K562 (cell line): Measurements from ENCODE around the gene VPS35L. TPM values are rescaled to one million over a fixed set of nuclear protein-coding genes. Genes with fewer than 3 reads are reported as not detected.

ENCODE experiments used
- ATAC-seq: fragments of 200-7000 bp; cut with Tn5 transposase; 3 replicates; pipeline ENCODE4 v1.9.1; 2020; ENCODE audit warnings: moderate library complexity
- BruUV-seq: library from RNA; stranded (reverse); fragments of 400-500 nt; replicated peaks from 2 replicates; lab custom pipeline; 2021; lab: Mats Ljungman, UMichigan
- CTCF ChIA-PET: fragments of 300-600 bp; formaldehyde crosslinking; extraction: SDS; loops from one replicate; lab custom pipeline; 2021; ENCODE audit warnings: low intra/inter-chr PET ratio; lab: Yijun Ruan, JAX
- POLR2A ChIA-PET: fragments of 300-600, 350-650 bp; sonication (Branson Sonifier 250); formaldehyde crosslinking; extraction: SDS; loops from one replicate; lab custom pipeline; 2021; ENCODE audit warnings: antibody characterized with exemption, inconsistent platforms; lab: Yijun Ruan, JAX
- DNase-seq, 4 experiments: peaks; one replicate each; pipeline versions ENCODE4 v3.0.0 to v3.0.0-alpha.2; 2011 to 2018; ENCODE audit warnings: low spot score in 3 of 4, mixed read lengths in 3 of 4; ENCODE audit errors: extremely low read depth in 1 of 4
- FAIRE-seq: peaks from 2 replicates; lab custom pipeline; 2011; peaks lifted over from hg19 to GRCh38; lab: Jason Lieb, UNC
- H2AFZ ChIP-seq: 2 replicates; pipeline ENCODE4 v1.6.0; 2011; ENCODE audit warnings: low read depth, low read length, control low read depth, inconsistent platforms
- H3K27ac ChIP-seq: fragments of 200-600 bp; 3 replicates; pipeline ENCODE4 v1.8.0; 2011; ENCODE audit warnings: low read depth, mild to moderate bottlenecking, control low read depth, inconsistent platforms, low read length, moderate library complexity, mixed read lengths; ENCODE audit errors: extremely low read depth
- H3K27me3 ChIP-seq, 2 experiments: fragments of 300-600 bp in 1 of 2; 2 replicates in 1 of 2; 3 replicates in 1 of 2; pipeline versions ENCODE4 v1.6.0 to v1.8.0; 2011; ENCODE audit warnings: inconsistent platforms in 2 of 2, low read length in 2 of 2, mild to moderate bottlenecking in 1 of 2, mixed read lengths in 1 of 2, moderate library complexity in 1 of 2; ENCODE audit not compliant: control insufficient read depth in 2 of 2, insufficient read depth in 2 of 2
- H3K36me3 ChIP-seq: fragments of 300-600 bp; 3 replicates; pipeline ENCODE4 v1.8.0; 2011; ENCODE audit warnings: mild to moderate bottlenecking, low read length, inconsistent platforms; ENCODE audit not compliant: control insufficient read depth, insufficient read depth
- H3K4me1 ChIP-seq, 2 experiments: fragments of 200-600 bp in 1 of 2; replicated peaks in 1 of 2; 2 replicates in 1 of 2; 3 replicates in 1 of 2; pipeline versions ENCODE4 v1.5.1 to v1.8.0; 2011; ENCODE audit warnings: inconsistent platforms in 2 of 2, low read length in 2 of 2, mild to moderate bottlenecking in 1 of 2, mixed read lengths in 1 of 2, moderate library complexity in 1 of 2; ENCODE audit not compliant: control insufficient read depth in 2 of 2, insufficient read depth in 2 of 2
- H3K4me2 ChIP-seq: 2 replicates; pipeline ENCODE4 v1.6.1; 2011; ENCODE audit warnings: low read length, control low read depth, inconsistent platforms, mixed read lengths; ENCODE audit not compliant: insufficient read depth
- H3K4me3 ChIP-seq: fragments of 200-600 bp; sonication (generic), shearing (Covaris generic); 2 replicates; pipeline ENCODE4 v1.5.1; 2016; ENCODE audit warnings: control low read depth, inconsistent platforms
- H3K79me2 ChIP-seq: fragments of 200-600 bp; 3 replicates; pipeline ENCODE4 v1.8.0; 2011; ENCODE audit warnings: low read length, inconsistent platforms; ENCODE audit not compliant: control insufficient read depth, insufficient read depth
- H3K9ac ChIP-seq, 2 experiments: 2 replicates each; pipeline versions ENCODE4 v1.6.0 to v1.6.1; 2011; ENCODE audit warnings: low read depth in 2 of 2, low read length in 2 of 2, control low read depth in 1 of 2, inconsistent platforms in 1 of 2, mild to moderate bottlenecking in 1 of 2, mixed read lengths in 1 of 2; ENCODE audit not compliant: insufficient read depth in 1 of 2
- H3K9me1 ChIP-seq: one replicate; pipeline ENCODE4 v1.6.0; 2011; ENCODE audit warnings: inconsistent platforms, mild to moderate bottlenecking, low read length, moderate library complexity; ENCODE audit not compliant: control insufficient read depth, insufficient read depth
- H3K9me3 ChIP-seq: replicated peaks from 2 replicates; pipeline ENCODE4 v1.5.1; 2011; ENCODE audit warnings: low read depth, low read length, inconsistent platforms; ENCODE audit not compliant: control insufficient read depth, insufficient read depth
- H4K20me1 ChIP-seq: replicated peaks from 2 replicates; pipeline ENCODE4 v1.6.1; 2011; ENCODE audit warnings: low read length, inconsistent platforms, mixed read lengths; ENCODE audit not compliant: control insufficient read depth, insufficient read depth
- AFF1 ChIP-seq, 2 experiments: fragments of 450-650 bp; IDR thresholded peaks; 2 replicates each; pipeline ENCODE4 v1.6.1; 2018; ENCODE audit warnings: mild to moderate bottlenecking in 2 of 2, low read depth in 1 of 2; ENCODE audit not compliant: partially characterized antibody in 2 of 2
- ASH1L ChIP-seq: fragments of 450-650 bp; IDR thresholded peaks from 2 replicates; pipeline ENCODE4 v1.6.1; 2018; ENCODE audit warnings: borderline replicate concordance, mild to moderate bottlenecking, low read depth; ENCODE audit not compliant: partially characterized antibody
- DPF2 ChIP-seq: fragments of 450-650 bp; IDR thresholded peaks from 2 replicates; pipeline ENCODE4 v1.6.1; 2016
- ETV1 ChIP-seq: fragments of 450-650 bp; conservative IDR thresholded peaks from 2 replicates; pipeline ENCODE4 v1.6.1; 2016; ENCODE audit warnings: missing genetic modification characterization, control low read depth, low read depth, missing compliant biosample characterization
- FOSL1 ChIP-seq: fragments of 200-800 bp; sonication (Bioruptor generic); conservative IDR thresholded peaks from 2 replicates; pipeline ENCODE4 v1.6.1; 2016; ENCODE audit warnings: missing genetic modification characterization, missing compliant biosample characterization
- HNRNPK ChIP-seq: fragments of 200-400 bp; formaldehyde crosslinking; IDR thresholded peaks from one replicate; pipeline ENCODE4 v1.6.1; 2018; ENCODE audit warnings: mild to moderate bottlenecking, low read depth, low read length; ENCODE audit not compliant: poor library complexity, severe bottlenecking
- OTX1 ChIP-seq: fragments of 450-650 bp; formaldehyde crosslinking; IDR thresholded peaks from 2 replicates; pipeline ENCODE4 v1.4.0; 2022; ENCODE audit warnings: mild to moderate bottlenecking
- RHOXF2B ChIP-seq: fragments of 250-450 bp; sonication (Bioruptor Pico); conservative IDR thresholded peaks from 2 replicates; pipeline ENCODE4 v1.5.1; 2021
- VEZF1 ChIP-seq: fragments of 200-800 bp; sonication (Bioruptor generic); IDR thresholded peaks from 2 replicates; pipeline ENCODE4 v1.6.1; 2017; ENCODE audit warnings: missing genetic modification characterization, missing compliant biosample characterization
- ZBTB5 ChIP-seq: fragments of 450-650 bp; IDR thresholded peaks from 2 replicates; pipeline ENCODE4 v1.6.1; 2017; ENCODE audit warnings: antibody characterized with exemption
- ZBTB7A ChIP-seq: IDR thresholded peaks from 2 replicates; pipeline ENCODE4 v1.6.1; 2011; ENCODE audit warnings: low read depth, mild to moderate bottlenecking, low read length, moderate library complexity, borderline replicate concordance; ENCODE audit not compliant: control insufficient read depth
- ZNF143 ChIP-seq: sonication (generic); formaldehyde crosslinking; IDR thresholded peaks from 2 replicates; pipeline ENCODE4 v1.9.0; 2022; ENCODE audit warnings: mild to moderate bottlenecking, missing genetic modification reagents
- ZNF165 ChIP-seq: fragments of 250-450 bp; sonication (Bioruptor Pico); IDR thresholded peaks from 2 replicates; pipeline ENCODE4 v1.4.0; 2020; ENCODE audit warnings: borderline replicate concordance
- ZNF707 ChIP-seq: fragments of 250-450 bp; sonication (Bioruptor Pico); conservative IDR thresholded peaks from 2 replicates; pipeline ENCODE4 v1.8.0; 2022; ENCODE audit warnings: inconsistent platforms, mild to moderate bottlenecking, moderate library complexity
- WGBS: fragments of 100-300 bp; shearing (Covaris generic); methylation state at CpG from one replicate; pipeline ENCODE4 v1.1.6; 2016; ENCODE audit warnings: low coverage, mixed read lengths; ENCODE audit not compliant: insufficient coverage; ENCODE audit errors: missing lambda C conversion rate; 5-methylcytosine and 5-hydroxymethylcytosine counted together
- in situ Hi-C: fragments of 300-500 bp; cut with MboI; formaldehyde crosslinking; loops from 4 replicates; pipeline ENCODE4 v1.15.0; 2018; ENCODE audit warnings: inconsistent platforms, mixed read lengths
- intact Hi-C: fragments of 100-400 bp; cut with micrococcal nuclease; formaldehyde crosslinking; loops from 2 replicates; pipeline ENCODE4 v1.14.2; 2022
- polyA plus RNA-seq, 8 experiments: library from polyadenylated mRNA; depleted of rRNA in 4 of 8; stranded (reverse) in 5 of 8; unstranded in 3 of 8; fragments of >200 nt; fragmentation: Nextera tagmentation in 2 of 8; fragmentation: Illumina TruSeq in 1 of 8; extraction: Ambion mirVana in 2 of 8; extraction: Trizol in 1 of 8; gene quantifications; 2 replicates each; pipeline versions ENCODE4 v1.2.1 to v1.2.3, GENCODE V29; 2011 to 2014; ENCODE audit warnings: inconsistent platforms in 1 of 8, missing spikeins in 1 of 8
- total RNA-seq, 7 experiments: library from RNA; depleted of rRNA in 6 of 7; stranded (reverse); fragments of >200 nt in 6 of 7; fragmentation: Illumina TruSeq in 2 of 7; extraction: Trizol in 2 of 7; gene quantifications; 2 replicates each; pipeline versions ENCODE4 v1.2.1 to v1.2.3, GENCODE V29; 2011 to 2021; ENCODE audit warnings: low replicate concordance in 1 of 7

The VPS35L gene
- total and polyA plus RNA-seq, 9 of the 15 experiments (the other 6 are each of a cell fraction or from before 2014, with no cell fraction given) = 10.2 to 30.4 (median 20.1) TPM

GRCh38 chr16:19709381-19710136 lies 154.1 kb downstream of the VPS35L start:
- 91% methylated on average over 18 of the region's 22 CpGs for WGBS
- Histone ChIP-seq H3K9me1 (peaks cover 11% of the 10 kb centered on the region), H3K27ac (peak overlapping the region; percentile 61; the same call in 1 of the 3 replicates), H3K36me3 (peaks cover 97% of the 10 kb centered on the region), H4K20me1 (peaks cover 34% of the 10 kb centered on the region), H3K27me3 (no peaks in the 10 kb centered on the region), H2AFZ (no peak overlapping the region), H3K4me3 (no peak overlapping the region), H3K79me2 (peaks cover 51% of the 10 kb centered on the region), H3K9ac (peak overlapping the region in 1 of 2 experiments; percentile 77; a peak in 2 of 4 replicates), H3K9me3 (no peaks in the 10 kb centered on the region), H3K4me2 (peak overlapping the region; percentile 46; the same call in 1 of the 2 replicates), H3K4me1 (peaks cover 25 to 43% of the 10 kb centered on the region in 2 experiments; a peak in 4 of 5 replicates)
- intact Hi-C loops (no loop called here), in situ Hi-C loops (no loop called here)
- DNase-seq (no peak), FAIRE-seq (no peak), ATAC-seq (peak; percentile 48)
- no TSS peak for BruUV-seq
- ChIA-PET POLR2A (interaction anchor here (0.5 to 1.6 kb wide), 7 partner anchors 9 to 50 kb away, joined by 3 to 11 read pairs (median 4); partner anchors contain the start of genes IQCK and KNOP1), CTCF (no interaction called here)
- no peak for TF ChIP-seq ETV1 (tag)
- no peak for TF ChIP-seq OTX1 (CRISPR knock-in tag)
- TF ChIP-seq DPF2 = no peak
- no peak for TF ChIP-seq ZNF143 (CRISPR knock-in tag)
- no peak for TF ChIP-seq AFF1 (IDR thresholded peaks at IDR 0.05; ENCODE audit: low read depth in 1 of 2, partially characterized antibody in 2 of 2)
- TF ChIP-seq FOSL1 = no peak
- no peak for TF ChIP-seq RHOXF2B
- TF ChIP-seq HNRNPK = no peak
- 0 out of 2 replicates have a peak, but pooled peaks have one; percentile 20 for TF ChIP-seq ZBTB7A
- no peak for TF ChIP-seq ZBTB5
- no peak for TF ChIP-seq ZNF707 (CRISPR knock-in tag)
- TF ChIP-seq ASH1L = no peak
- no peak for TF ChIP-seq ZNF165 (CRISPR knock-in tag)
- no peak for TF ChIP-seq VEZF1 (CRISPR knock-in tag)
